K562 (cell line): ENCODE results near the gene TAF12.

Source experiments
- CHD2 ChIP-seq: IDR thresholded peaks from 2 replicates; pipeline ENCODE4 v1.6.1; 2011; ENCODE audit warnings: low read depth, low read length
- CTCF ChIP-seq, 3 experiments: IDR thresholded peaks in 2 of 3; conservative IDR thresholded peaks in 1 of 3; 2 replicates each; pipeline ENCODE4 v1.5.1; 2011 to 2012; ENCODE audit warnings: low read length in 3 of 3, mild to moderate bottlenecking in 3 of 3, control low read depth in 2 of 3, improper control_type of control experiment in 1 of 3, inconsistent platforms in 1 of 3, low read depth in 1 of 3, mixed read lengths in 1 of 3, moderate library complexity in 1 of 3; ENCODE audit not compliant: insufficient read depth in 2 of 3
- ETV5 ChIP-seq: sonication (generic); formaldehyde crosslinking; IDR thresholded peaks from 2 replicates; pipeline ENCODE4 v1.4.0; 2020; ENCODE audit warnings: low read depth, mild to moderate bottlenecking, missing genetic modification reagents
- KAT8 ChIP-seq: fragments of 450-650 bp; IDR thresholded peaks from 2 replicates; pipeline ENCODE4 v1.6.1; 2016; ENCODE audit warnings: low read depth, mild to moderate bottlenecking
- MEIS2 ChIP-seq: fragments of 450-650 bp; IDR thresholded peaks from 2 replicates; pipeline ENCODE4 v1.6.1; 2014; ENCODE audit warnings: mild to moderate bottlenecking; ENCODE audit not compliant: partially characterized antibody
- NFYB ChIP-seq: IDR thresholded peaks from 2 replicates; pipeline ENCODE4 v1.6.1; 2011; ENCODE audit warnings: mild to moderate bottlenecking, moderate library complexity; ENCODE audit not compliant: insufficient read length; ENCODE audit errors: extremely low read depth
- POLR3A ChIP-seq: IDR thresholded peaks from 2 replicates; pipeline ENCODE4 v1.6.1; 2011; ENCODE audit warnings: borderline replicate concordance, mild to moderate bottlenecking, moderate library complexity; ENCODE audit not compliant: insufficient read length, insufficient read depth; ENCODE audit errors: extremely low read depth
- ZNF274 ChIP-seq: IDR thresholded peaks from 2 replicates; pipeline ENCODE4 v1.6.1; 2011; ENCODE audit warnings: low read depth, mild to moderate bottlenecking, low read length, moderate library complexity, borderline replicate concordance

- TF ChIP-seq ZNF274 = no peak
- no peak for TF ChIP-seq NFYB
- TF ChIP-seq KAT8 = no peak
- TF ChIP-seq CTCF (IDR thresholded peaks at IDR 0.05 in 2 of 3, conservative IDR thresholded peaks at IDR 0.05 in 1 of 3; ENCODE audit: insufficient read depth in 2 of 3, low read depth in 1 of 3, low read length in 3 of 3) = no peak
- TF ChIP-seq POLR3A = no peak
- TF ChIP-seq MEIS2 = no peak
- no peak for TF ChIP-seq CHD2
- TF ChIP-seq ETV5 (CRISPR knock-in tag) = no peak
Observed at GRCh38 chr1:28642056-28642846, 616 bp downstream of the TAF12 start.
